OCI-LY3 (cell line): ENCODE results near the gene RAP1GAP.

Experiments
- EZH2phosphoT487 ChIP-seq: fragments of 200-600 bp; shearing (Covaris generic); IDR thresholded peaks from 2 replicates; pipeline ENCODE4 v1.6.1; 2018; ENCODE audit warnings: antibody characterized with exemption, mixed run types, low read depth
- TF ChIP-seq, protein P1 (sequence below): fragments of 200-600, 300-600 bp; sonication (generic); IDR thresholded peaks from 2 replicates; pipeline ENCODE4 v1.5.1; 2014; ENCODE audit warnings: antibody characterized with exemption, low read length, low read depth

- TF ChIP-seq, protein P1, sequence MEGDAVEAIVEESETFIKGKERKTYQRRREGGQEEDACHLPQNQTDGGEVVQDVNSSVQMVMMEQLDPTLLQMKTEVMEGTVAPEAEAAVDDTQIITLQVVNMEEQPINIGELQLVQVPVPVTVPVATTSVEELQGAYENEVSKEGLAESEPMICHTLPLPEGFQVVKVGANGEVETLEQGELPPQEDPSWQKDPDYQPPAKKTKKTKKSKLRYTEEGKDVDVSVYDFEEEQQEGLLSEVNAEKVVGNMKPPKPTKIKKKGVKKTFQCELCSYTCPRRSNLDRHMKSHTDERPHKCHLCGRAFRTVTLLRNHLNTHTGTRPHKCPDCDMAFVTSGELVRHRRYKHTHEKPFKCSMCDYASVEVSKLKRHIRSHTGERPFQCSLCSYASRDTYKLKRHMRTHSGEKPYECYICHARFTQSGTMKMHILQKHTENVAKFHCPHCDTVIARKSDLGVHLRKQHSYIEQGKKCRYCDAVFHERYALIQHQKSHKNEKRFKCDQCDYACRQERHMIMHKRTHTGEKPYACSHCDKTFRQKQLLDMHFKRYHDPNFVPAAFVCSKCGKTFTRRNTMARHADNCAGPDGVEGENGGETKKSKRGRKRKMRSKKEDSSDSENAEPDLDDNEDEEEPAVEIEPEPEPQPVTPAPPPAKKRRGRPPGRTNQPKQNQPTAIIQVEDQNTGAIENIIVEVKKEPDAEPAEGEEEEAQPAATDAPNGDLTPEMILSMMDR = no peak
- no peak for TF ChIP-seq EZH2phosphoT487
These were observed 20.4 kb downstream of the RAP1GAP start for GRCh38 chr1:21648791-21649190.
